Dermis lymphatic vessel endothelial cell (primary cell): ENCODE results near the gene KPNA4. TPM values are rescaled to one million over a fixed set of nuclear protein-coding genes. Genes with fewer than 3 reads are reported as not detected.

Experiments
- total RNA-seq: library from RNA; depleted of rRNA; stranded (reverse); fragments of >200 nt; gene quantifications from 2 replicates; pipeline ENCODE4 v1.2.1, GENCODE V29; 2014

KPNA4 gene, protein sequence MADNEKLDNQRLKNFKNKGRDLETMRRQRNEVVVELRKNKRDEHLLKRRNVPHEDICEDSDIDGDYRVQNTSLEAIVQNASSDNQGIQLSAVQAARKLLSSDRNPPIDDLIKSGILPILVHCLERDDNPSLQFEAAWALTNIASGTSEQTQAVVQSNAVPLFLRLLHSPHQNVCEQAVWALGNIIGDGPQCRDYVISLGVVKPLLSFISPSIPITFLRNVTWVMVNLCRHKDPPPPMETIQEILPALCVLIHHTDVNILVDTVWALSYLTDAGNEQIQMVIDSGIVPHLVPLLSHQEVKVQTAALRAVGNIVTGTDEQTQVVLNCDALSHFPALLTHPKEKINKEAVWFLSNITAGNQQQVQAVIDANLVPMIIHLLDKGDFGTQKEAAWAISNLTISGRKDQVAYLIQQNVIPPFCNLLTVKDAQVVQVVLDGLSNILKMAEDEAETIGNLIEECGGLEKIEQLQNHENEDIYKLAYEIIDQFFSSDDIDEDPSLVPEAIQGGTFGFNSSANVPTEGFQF
- total RNA-seq, result 22.8 and 25.4 TPM in 2 replicates

DNA sequence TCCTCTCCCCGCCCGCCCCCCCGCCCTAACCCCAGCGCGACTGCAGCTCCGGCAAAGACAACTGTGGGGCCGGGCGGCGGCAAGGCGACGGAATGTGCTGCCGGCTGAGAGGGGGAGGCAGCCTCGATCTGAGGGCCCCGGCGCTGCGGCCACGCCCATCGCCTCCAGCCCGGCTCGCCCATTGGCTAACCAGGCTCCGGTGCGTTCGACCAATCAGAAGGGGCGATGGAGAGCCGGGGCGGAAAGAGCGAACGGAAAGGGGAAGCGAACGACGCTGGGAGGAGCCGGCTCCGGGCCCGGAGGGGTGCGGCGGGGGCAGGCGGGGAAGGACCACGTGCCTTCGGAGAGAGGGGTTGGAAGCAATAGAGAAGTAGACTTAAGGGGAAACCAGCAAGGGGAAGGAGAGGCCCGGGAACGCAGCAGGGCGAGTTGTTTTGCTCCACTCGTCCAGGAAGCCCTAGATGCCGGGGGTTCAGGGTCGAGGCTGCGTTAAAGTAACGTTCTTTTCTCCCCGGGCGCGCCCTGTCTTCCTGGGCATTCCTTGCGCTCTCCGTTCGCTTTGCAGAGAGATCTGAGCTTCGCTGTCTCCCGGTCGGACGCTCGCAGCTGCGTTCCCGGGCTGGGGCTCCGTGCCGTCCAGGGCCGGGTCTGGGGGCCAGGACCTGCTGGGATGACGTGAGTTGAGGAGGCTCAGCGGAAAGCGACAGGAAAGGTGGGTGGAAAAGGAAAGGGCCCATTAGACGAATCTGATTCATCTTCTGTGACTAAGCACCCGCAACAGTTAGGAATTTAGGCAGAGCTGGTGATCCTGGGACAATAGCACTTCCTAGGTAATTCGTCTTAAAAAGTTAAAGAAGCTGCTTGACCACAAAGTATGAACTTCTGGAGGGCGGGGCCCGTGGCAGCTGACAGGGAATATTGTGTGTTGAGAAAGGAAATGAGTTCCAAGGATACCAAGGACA, at the start of gene KPNA4:
Gene KPNA4, minus strand, starts transcription at position 130 of the 962 bp plus-strand sequence. CDS start 289 bp downstream, outside the sequence.

DNA sequence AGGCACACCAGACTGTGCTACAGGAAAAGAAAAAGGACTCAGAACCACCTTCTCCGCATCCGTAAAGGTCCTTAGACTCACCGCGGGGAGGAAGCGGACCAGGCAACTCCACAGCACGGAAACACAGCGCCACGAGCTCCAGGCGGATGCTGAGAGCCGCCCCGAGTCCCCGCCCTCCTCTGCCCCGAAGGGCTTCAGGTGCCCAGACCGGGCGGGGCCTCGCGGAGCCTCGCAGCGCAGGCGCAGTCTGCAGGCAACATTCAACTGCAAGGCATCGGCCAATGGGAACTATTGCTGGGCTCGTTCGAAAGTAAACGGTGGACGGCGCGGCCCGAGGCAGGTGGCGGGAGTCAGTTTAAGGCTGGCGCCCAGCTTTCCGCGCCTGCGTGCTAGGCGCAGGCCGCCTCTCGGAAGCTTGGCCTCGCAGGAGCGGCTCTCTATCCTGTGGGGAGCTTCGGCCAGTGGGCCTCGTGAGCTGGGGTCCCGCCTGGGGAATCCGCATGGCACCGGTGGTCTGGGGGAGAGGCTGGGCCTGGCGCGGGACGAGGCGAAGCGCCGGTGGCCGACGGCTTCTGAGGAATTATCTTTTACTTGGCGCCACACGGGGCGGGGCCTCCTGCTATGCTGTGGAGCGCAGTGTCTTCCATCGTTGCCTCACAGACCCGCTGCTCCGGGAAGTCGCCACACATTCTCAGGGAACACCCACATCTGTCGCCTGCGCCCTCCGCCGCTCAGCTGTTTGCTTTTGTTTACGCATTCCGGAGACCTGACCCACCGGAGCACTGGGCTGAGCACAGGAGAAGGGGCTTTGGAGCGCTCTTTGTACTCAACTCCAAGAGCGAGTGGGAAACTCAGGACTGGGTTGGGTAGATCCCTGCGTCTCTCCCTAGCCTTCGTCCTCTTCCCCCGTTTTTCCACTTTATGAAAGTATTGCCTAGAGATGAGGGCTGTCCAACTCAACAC, 115.5 kb downstream of the KPNA4 start, which contains the start of gene TRIM59:
Gene TRIM59, minus strand, starts transcription at position 151 of the 963 bp plus-strand sequence. CDS start 10,603 bp downstream, outside the sequence.

Other genes with a start within 250 kb of the KPNA4 start
- 25.2 and 30.1 TPM in 2 replicates for gene IFT80, start 166.3 kb downstream of the KPNA4 start, total RNA-seq
- 37.4 and 50.1 TPM in 2 replicates for gene SMC4, start 165.9 kb downstream of the KPNA4 start, total RNA-seq
- 15.9 and 19.0 TPM in 2 replicates for gene TRIM59, start 115.8 kb downstream of the KPNA4 start, total RNA-seq
- not detected in 2 replicates for gene ARL14, start 111.6 kb upstream of the KPNA4 start, total RNA-seq
- 0.98 and 1.5 TPM in 2 replicates for gene PPM1L, start 190.7 kb upstream of the KPNA4 start, total RNA-seq